ENCODE data around the gene TENM4. TPM values are rescaled to one million over a fixed set of nuclear protein-coding genes. Genes with fewer than 3 reads are reported as not detected.

The TENM4 gene
- polyA plus RNA-seq, 4 donors: 21.0 to 31.9 (median 23.1) TPM

- no peak for DNase-seq (ENCODE audit: low read depth in 4 of 4, low spot score in 3 of 4)
These were observed 47.3 kb downstream of the TENM4 start for GRCh38 chr11:79393362-79394043.

GRCh38 chr11:79392161-79392560 lies 48.7 kb downstream of the TENM4 start:
- no peak for DNase-seq (ENCODE audit: low read depth in 4 of 4, low spot score in 3 of 4)

DNA sequence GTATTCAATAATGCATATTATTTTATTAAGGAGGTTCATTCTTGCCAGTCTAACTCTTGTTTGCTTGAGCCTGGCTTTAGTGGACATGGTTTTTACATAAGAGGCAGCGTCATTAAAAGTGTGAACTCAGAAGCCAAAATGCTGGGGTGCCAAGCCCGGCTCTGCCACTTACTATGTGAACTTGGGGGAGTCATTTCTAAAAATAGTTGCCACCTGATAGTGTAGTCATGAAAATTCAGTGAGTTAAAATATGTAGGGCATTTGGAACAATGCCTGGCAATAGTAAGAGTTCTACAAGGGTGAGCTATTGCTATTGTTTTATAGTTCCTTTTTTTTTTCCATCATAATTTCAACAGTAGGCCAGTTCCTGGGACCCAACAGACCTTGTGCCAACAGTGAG lies 49.9 kb downstream of the TENM4 start:
- no peak for DNase-seq (ENCODE audit: low read depth in 4 of 4, low spot score in 3 of 4)

DNA sequence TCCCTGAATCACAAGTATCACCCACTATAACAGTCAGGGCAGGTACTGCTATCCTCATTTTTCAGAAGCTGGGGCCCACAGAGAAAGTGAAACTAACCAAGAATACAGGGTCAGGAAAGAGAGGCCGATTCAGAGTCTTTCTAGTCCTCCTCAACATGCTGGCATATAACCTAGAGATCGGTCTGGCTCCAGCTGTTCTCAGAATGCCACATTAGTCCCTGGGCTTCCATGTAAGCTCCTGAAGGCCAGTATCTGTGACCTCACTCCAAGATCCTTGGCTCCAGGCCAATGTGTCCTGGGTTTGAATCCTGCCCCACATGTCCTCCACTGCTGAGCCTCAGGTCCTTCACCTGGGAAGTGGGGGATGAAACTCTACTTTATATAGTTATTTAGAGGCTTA lies 50.4 kb downstream of the TENM4 start:
- DNase-seq (ENCODE audit: low read depth in 4 of 4, low spot score in 3 of 4): no peak

DNA sequence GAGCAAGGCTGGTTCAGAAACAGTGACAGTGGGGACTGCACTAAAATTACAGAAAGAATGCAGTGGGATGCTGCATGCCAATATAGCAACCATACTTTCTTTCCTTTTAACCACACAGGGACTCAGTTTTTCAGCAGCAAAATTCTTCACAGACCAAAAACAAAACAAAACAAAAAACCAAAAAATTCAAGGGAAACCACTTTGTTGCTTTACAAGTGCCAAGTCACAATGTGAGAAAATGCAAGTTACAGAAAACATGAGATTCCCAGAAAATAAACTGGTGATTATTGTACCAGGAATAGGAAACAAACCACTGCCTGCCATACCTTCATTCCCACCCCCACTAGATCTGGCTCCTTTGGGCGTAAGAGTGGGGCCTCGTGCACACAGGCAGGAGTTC lies 52.6 kb downstream of the TENM4 start:
- no peak for DNase-seq (ENCODE audit: low read depth in 4 of 4, low spot score in 3 of 4)

- no peak for DNase-seq (ENCODE audit: low read depth in 4 of 4, low spot score in 3 of 4)
These were observed 57.0 kb downstream of the TENM4 start for GRCh38 chr11:79383874-79384273.

DNA sequence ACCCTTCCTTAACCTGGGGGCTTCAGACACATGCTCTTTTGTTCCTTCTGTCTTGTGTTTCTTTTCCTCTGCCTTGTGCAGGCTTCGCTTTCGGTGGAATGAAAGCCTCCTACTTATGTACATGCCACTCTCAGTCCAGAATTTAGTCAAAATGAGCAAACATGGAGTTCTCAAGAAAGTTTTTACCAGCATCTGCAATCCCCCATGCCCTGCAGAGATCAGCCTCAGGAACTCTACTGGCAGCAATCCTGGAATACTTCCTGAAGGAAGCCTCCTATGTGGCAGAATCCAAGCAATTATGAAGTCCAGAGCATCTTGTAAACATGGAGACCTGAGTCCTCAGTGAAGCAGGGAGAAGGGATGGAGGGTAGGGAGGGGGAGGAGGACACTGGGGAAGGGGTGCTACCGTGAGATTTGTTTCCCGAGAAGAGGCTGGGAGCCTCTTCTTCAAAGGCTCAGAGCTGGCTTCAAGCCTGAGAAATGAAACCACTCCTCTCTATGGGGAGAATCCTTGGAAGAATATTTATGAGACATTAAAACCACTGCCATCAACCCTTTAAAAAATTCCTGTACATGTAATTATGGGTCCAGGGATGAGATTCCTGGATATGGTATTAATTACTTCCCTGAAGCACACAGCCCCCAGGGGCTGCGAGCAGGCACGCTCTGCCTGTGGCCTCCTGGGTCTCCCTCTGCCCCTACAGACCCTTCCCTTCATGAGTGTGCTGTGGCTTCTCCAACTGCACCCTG lies 58.4 kb downstream of the TENM4 start:
- DNase-seq (ENCODE audit: low read depth in 4 of 4, low spot score in 3 of 4): no peak

DNA sequence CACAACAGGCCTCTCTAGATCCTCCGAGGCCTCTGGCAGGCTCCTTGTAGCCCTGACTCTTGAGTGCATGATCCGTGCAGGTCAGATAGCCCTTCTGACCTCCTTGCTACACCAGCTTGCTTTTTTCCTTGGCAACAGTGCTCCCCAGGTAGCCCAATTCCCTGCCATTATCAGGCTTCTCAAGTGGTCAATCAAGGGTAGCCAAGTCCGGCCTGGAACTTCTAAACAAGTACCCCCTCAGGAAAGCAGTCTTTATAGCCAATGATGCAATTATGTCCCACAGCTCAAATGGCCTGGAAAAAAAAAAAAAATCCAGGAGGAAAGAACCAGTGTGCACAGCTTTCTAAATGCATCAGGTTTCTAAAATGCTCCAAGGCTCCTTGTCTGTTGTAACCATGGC lies 59.8 kb downstream of the TENM4 start:
- DNase-seq (ENCODE audit: low read depth in 4 of 4, low spot score in 3 of 4): no peak

GRCh38 chr11:79377406-79377805 lies 63.4 kb downstream of the TENM4 start:
- DNase-seq (ENCODE audit: low read depth in 4 of 4, low spot score in 3 of 4): no peak

- DNase-seq (ENCODE audit: low read depth in 4 of 4, low spot score in 3 of 4): no peak
These were observed 64.8 kb downstream of the TENM4 start for GRCh38 chr11:79375818-79376550.

DNA sequence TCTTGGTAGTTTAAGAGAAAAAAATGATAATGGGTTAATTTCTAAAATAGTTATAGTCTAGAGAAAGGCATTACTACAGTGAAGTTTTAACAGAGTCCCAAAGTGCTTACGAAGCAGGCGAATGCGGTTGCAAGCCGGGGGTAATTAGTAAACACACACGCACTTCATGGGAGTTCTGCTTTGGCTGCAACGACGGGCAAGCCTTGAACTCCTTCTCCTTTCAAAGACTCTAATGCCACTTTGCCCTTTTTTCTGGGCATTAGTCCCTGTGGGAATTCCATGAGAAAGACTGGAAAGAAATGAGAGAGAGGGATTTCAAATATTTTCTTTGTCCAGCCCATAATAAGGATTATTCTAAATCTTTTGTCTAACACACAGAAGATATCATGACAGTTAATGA lies 66.1 kb downstream of the TENM4 start:
- DNase-seq (ENCODE audit: low read depth in 4 of 4, low spot score in 3 of 4): no peak

DNA sequence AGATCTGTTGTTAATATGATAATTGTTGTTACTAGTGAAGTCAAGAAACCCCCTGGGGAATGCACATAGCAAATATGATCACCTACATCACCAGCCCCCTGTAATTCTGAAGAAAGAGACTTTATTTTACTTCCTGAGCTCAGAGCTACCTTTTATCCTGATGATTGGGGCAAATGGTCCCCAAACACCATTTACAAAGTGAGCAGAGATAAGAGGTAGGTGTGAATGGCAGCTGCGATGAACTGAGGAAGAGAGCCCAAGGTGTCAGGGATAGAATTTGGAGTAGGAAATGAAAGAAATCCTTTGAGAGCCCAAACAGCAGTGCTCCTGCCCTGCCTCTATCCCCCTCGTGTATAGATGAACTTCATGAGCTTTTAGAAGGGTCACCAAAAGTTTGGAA lies 69.1 kb downstream of the TENM4 start:
- DNase-seq (ENCODE audit: low read depth in 4 of 4, low spot score in 3 of 4): no peak

- DNase-seq (ENCODE audit: low read depth in 4 of 4, low spot score in 3 of 4): no peak
These were observed 69.7 kb downstream of the TENM4 start for GRCh38 chr11:79371152-79371551.

GRCh38 chr11:79369055-79369454 lies 71.8 kb downstream of the TENM4 start:
- no peak for DNase-seq (ENCODE audit: low read depth in 4 of 4, low spot score in 3 of 4)

- no peak for DNase-seq (ENCODE audit: low read depth in 4 of 4, low spot score in 3 of 4)
These were observed 73.0 kb downstream of the TENM4 start for GRCh38 chr11:79367844-79368243.

- DNase-seq (ENCODE audit: low read depth in 4 of 4, low spot score in 3 of 4): no peak
These were observed 74.6 kb downstream of the TENM4 start for GRCh38 chr11:79366218-79366617.

- DNase-seq (ENCODE audit: low read depth in 4 of 4, low spot score in 3 of 4): no peak
These were observed 76.9 kb downstream of the TENM4 start for GRCh38 chr11:79363861-79364378.

GRCh38 chr11:79363256-79363655 lies 77.6 kb downstream of the TENM4 start:
- no peak for DNase-seq (ENCODE audit: low read depth in 4 of 4, low spot score in 3 of 4)

DNA sequence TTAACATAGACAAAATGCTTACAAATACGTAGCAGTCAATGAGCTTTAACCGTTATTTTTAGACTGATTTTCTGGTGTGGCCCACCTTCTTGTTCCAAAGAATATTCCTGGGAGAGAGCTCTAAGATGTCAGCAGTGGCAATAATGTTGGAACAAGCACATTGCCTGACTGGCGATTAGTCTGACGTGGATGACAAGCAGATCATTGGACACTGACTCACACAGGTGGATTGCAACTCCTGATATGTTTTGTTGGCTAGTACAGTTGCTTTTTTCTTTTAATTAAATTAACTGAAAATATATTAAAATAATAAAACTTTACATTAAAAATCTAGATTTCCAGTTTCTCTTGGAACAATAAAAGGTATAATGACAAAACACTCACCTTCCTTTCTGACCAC lies 78.0 kb downstream of the TENM4 start:
- no peak for DNase-seq (ENCODE audit: low read depth in 4 of 4, low spot score in 3 of 4)

GRCh38 chr11:79362206-79362757 lies 78.5 kb downstream of the TENM4 start:
- no peak for DNase-seq (ENCODE audit: low read depth in 4 of 4, low spot score in 3 of 4)

DNA sequence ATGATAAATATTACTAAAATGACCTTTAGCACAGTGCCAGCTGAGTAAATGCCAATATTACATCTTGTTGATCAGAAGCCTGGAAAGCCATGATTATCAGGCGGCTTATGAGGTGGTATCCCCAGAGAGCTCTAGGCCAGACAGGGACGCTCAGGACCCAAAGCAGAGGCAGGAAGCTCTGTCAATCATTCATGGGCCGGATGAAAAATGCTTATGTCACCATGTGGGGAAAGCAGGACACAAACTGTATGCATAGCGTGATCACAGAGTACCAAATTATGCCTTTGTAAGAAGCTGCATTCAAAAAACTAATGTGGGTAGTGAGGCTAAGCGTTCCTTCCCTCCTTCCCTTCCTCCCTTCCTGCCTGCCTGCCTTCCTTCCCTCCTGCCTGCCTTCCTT lies 82.6 kb downstream of the TENM4 start:
- no peak for DNase-seq (ENCODE audit: low read depth in 4 of 4, low spot score in 3 of 4)

Data from left renal pelvis (tissue), 4 donors.